ENCODE results near the gene SAT1. TPM values are rescaled to one million over a fixed set of nuclear protein-coding genes. Genes with fewer than 3 reads are reported as not detected.

Gene SAT1
- total RNA-seq, 2 donors from 2014 or later = 483 to 493 TPM

GRCh38 chrX:23752740-23753415, 30.1 kb upstream of the SAT1 start:
- no peak overlapping the region for H3K4me3 ChIP-seq
- no peaks in the 10 kb centered on the region for H3K4me1 ChIP-seq
- no peak for ATAC-seq
- DNase-seq = no peak
- no peak overlapping the region for H3K27ac ChIP-seq
- intact Hi-C loops (cut with DNase I) = no loop called here
- H3K36me3 ChIP-seq (replicated peaks in 1 of 2; ENCODE audit: insufficient read depth in 1 of 2, low read depth in 2 of 2) = no peaks in the 10 kb centered on the region
- WGBS, 2 donors = 90 to 93% methylated on average over 1 to 2 of the region's 2 CpGs
- no peak for TF ChIP-seq POLR2A (IDR thresholded peaks at IDR 0.05)
- TF ChIP-seq CTCF (IDR thresholded peaks at IDR 0.05) = no peak
- no peaks in the 10 kb centered on the region for H3K27me3 ChIP-seq
- no peaks in the 10 kb centered on the region for H3K9me3 ChIP-seq

GRCh38 chrX:23754664-23755063, 28.3 kb upstream of the SAT1 start:
- no peaks in the 10 kb centered on the region for H3K4me1 ChIP-seq
- H3K9me3 ChIP-seq = no peaks in the 10 kb centered on the region
- 33 to 60% methylated on average over 1 of the region's 1 CpG for WGBS, 2 donors
- H3K36me3 ChIP-seq (replicated peaks in 1 of 2; ENCODE audit: insufficient read depth in 1 of 2, low read depth in 2 of 2) = no peaks in the 10 kb centered on the region
- intact Hi-C loops (cut with DNase I) = no loop called here
- TF ChIP-seq CTCF (IDR thresholded peaks at IDR 0.05) (no peak), POLR2A (IDR thresholded peaks at IDR 0.05) (no peak)
- H3K4me3 ChIP-seq = no peak overlapping the region
- no peak for ATAC-seq
- H3K27me3 ChIP-seq = no peaks in the 10 kb centered on the region
- no peak for DNase-seq
- H3K27ac ChIP-seq = no peak overlapping the region

GRCh38 chrX:23756165-23756564, 26.8 kb upstream of the SAT1 start:
- Histone ChIP-seq H3K36me3 (replicated peaks in 1 of 2; ENCODE audit: insufficient read depth in 1 of 2, low read depth in 2 of 2) (no peaks in the 10 kb centered on the region), H3K9me3 (no peaks in the 10 kb centered on the region), H3K27me3 (no peaks in the 10 kb centered on the region), H3K27ac (no peak overlapping the region), H3K4me1 (no peaks in the 10 kb centered on the region), H3K4me3 (no peak overlapping the region)
- intact Hi-C loops (cut with DNase I) = no loop called here
- 0% methylated on average over 4 of the region's 4 CpGs for WGBS, 2 donors
- peak; percentile 56 to 71 (median 62) for DNase-seq
- TF ChIP-seq CTCF (IDR thresholded peaks at IDR 0.05) = peak; percentile 29 to 49 (median 47)
- TF ChIP-seq POLR2A (IDR thresholded peaks at IDR 0.05) = no peak
- ATAC-seq = peak; percentile 24

DNA sequence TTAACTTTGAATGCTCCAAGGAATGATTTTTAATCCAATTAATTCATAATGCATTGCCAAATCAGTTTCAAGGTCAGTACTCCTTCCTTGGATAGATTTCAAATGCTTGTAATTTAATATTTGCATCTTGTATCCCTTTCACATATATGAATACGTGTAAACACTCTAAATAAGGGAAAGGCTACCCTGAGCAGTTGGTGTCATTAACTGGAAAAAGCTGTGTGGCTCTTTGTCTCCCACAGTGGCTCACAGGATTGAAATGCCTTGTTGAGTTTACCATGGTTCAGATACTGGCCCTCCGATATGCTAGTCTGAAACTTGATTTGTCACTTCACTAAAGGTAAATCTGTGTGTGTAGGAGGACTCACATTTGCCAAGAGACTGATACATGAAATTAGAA, 23.2 kb upstream of the SAT1 start:
- intact Hi-C loops (cut with DNase I) = no loop called here
- 63 to 71% methylated on average over 2 of the region's 2 CpGs for WGBS, 2 donors
- no peak overlapping the region for H3K27ac ChIP-seq
- H3K36me3 ChIP-seq (replicated peaks in 1 of 2; ENCODE audit: insufficient read depth in 1 of 2, low read depth in 2 of 2) = no peaks in the 10 kb centered on the region
- no peak overlapping the region for H3K4me3 ChIP-seq
- no peaks in the 10 kb centered on the region for H3K4me1 ChIP-seq
- DNase-seq = no peak
- TF ChIP-seq CTCF (IDR thresholded peaks at IDR 0.05) = no peak
- no peak for TF ChIP-seq POLR2A (IDR thresholded peaks at IDR 0.05)
- H3K9me3 ChIP-seq = no peaks in the 10 kb centered on the region
- no peaks in the 10 kb centered on the region for H3K27me3 ChIP-seq
- ATAC-seq = no peak

Measured in body of pancreas (tissue), 4 donors.